ENCODE data around the gene CDV3.

CDV3 gene

GRCh38 chr3:133570139-133570936 lies 3.1 kb upstream of the CDV3 start:
- H3K4me3 ChIP-seq (ENCODE audit: low read depth, low read length): no peak overlapping the region
- TF ChIP-seq CTCF (IDR thresholded peaks at IDR 0.05; ENCODE audit: low read depth, low read length): no peak

DNA sequence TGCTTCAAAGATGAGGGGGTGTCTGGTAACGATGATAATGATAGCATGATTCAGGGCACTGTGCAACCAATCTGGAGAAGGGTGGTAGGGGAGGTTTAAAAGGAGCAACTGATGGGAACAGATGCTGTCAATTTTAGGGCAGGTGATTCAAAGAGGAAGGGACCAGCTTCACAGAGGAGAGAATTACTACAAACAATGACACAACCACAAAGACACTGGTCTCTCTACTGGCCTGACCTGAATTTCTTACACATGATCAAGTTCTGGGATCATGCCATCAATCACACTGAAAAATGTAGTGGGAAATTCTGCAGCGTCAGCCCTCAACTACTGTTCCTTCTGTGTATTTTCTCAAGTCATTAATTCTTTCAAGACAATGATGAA lies 2.6 kb upstream of the CDV3 start:
- H3K4me3 ChIP-seq (ENCODE audit: low read depth, low read length): no peak overlapping the region
- no peak for TF ChIP-seq CTCF (IDR thresholded peaks at IDR 0.05; ENCODE audit: low read depth, low read length)

DNA sequence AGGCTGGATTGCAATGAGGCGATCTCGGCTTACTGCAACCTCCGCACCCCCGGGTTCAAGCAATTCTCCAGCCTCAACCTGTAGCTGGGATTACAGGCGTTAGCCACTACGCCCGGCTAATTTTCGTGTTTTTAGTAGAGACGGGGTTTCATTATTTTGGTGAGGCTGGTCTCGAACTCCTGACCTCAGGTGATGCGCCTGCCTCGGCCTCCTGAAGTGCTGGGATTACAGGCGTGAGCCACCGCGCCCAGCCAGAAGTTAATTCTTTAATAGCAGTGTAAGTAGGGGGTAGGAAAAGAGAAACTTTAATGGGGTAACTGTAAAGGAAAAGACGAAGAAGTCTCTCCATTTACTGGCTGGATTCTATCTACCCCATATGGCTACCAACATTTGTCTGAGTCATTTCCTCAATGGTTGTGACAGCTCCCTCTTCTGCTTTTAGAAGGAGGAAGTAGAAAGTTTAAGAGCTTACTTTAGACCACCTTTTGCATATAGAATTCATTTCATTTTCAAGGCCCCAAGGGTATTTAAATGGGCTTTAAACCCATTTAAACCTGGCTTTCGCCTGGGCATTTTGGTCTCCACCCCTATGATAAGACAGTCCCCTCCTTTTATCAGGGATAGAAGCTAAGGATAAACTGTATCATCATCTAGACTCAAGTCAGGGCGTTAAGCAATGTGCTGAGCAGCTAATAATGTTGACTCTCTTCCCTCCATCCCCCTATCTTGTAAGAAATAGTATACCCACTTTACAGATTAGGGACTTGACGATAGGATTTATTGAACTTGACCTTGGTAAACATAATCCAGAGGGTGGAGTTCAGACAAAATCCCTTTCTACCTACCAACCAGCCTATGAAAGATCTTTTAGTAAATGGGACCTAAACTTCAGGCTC lies 1.1 kb upstream of the CDV3 start:
- H3K4me3 ChIP-seq (ENCODE audit: low read depth, low read length): peak overlapping the region; percentile 32
- no peak for TF ChIP-seq CTCF (IDR thresholded peaks at IDR 0.05; ENCODE audit: low read depth, low read length)

DNA sequence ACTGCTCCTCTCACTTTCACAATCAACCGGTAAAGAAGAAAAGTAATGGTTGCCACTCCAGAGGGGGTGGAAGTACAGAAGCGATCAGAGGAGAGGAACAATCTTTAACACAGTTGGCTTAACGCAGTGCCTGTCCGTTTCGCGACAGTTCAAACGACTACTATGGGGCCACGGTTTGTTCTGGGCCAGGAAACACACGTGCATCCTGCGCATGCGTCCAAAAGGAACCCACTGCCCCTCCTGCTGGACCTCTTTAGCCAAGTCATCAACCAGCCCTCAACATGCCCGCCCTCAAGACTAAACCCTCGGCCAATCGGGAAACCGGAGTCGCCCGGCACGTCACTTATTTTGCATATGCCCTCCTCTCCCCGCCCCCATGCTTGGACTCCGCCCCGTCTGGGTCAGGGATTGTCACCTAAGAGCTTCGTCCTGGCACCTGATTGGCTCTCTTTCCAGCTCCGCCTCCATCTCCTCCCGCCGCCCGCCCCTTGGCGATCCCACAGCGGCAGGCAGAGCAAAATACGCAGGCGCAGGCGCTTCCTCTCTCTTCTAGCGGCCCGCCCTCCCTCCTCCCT lies 345 bp upstream of the CDV3 start:
- peak overlapping the region; percentile 78 for H3K4me3 ChIP-seq (ENCODE audit: low read depth, low read length)
- TF ChIP-seq CTCF (IDR thresholded peaks at IDR 0.05; ENCODE audit: low read depth, low read length): no peak

- no peak for TF ChIP-seq CTCF (IDR thresholded peaks at IDR 0.05; ENCODE audit: low read depth, low read length)
- H3K4me3 ChIP-seq (ENCODE audit: low read depth, low read length): peak overlapping the region; percentile 78
Measured at GRCh38 chr3:133574260-133574881, 885 bp downstream of the CDV3 start.

DNA sequence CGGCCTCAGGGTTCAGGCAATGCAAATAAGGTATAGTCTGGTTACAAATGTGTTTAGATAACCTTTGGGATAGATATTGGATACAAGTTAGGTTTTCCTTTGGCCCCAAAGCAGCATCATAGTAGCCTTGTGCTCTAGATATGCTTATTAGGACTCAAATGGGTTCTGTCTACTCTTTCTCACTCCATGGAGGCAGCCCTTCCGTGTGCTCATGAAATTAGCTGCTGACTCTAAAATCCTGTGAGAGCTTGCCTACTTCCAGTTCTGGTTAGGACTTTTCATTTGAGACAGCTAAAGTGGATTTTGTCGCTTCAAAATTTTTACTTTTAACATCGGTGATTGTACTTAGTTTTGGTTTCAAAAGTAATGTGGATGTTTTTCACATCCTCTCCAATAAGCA lies 1.6 kb downstream of the CDV3 start:
- TF ChIP-seq CTCF (IDR thresholded peaks at IDR 0.05; ENCODE audit: low read depth, low read length): no peak
- peak overlapping the region; percentile 78 for H3K4me3 ChIP-seq (ENCODE audit: low read depth, low read length)
